GM21723 (cell line): ENCODE data around the gene ACVR1.
"Not testable (repeated sequence)": the region's sequence is repeated elsewhere in the genome, so short reads cannot be mapped to it uniquely, and the experiment has no call there.

Experiments used
- ATAC-seq: cut with Tn5 transposase; IDR thresholded peaks from one replicate; pipeline ENCODE4 v1.9.1; 2021; ENCODE audit warnings: mild to moderate bottlenecking, moderate library complexity; ENCODE audit not compliant: unreplicated experiment

Gene ACVR1

GRCh38 chr2:157761520-157761919, 114.6 kb downstream of the ACVR1 start:
- no peak for ATAC-seq

GRCh38 chr2:157760949-157761348, 115.2 kb downstream of the ACVR1 start:
- no peak for ATAC-seq

GRCh38 chr2:157759855-157760254, 116.3 kb downstream of the ACVR1 start:
- ATAC-seq: no peak

GRCh38 chr2:157758586-157758985, 117.5 kb downstream of the ACVR1 start:
- ATAC-seq: no peak

- ATAC-seq: no peak
Measured at GRCh38 chr2:157757500-157757899, 118.6 kb downstream of the ACVR1 start.

- ATAC-seq: not testable (repeated sequence)
Measured at GRCh38 chr2:157756447-157756846, 119.7 kb downstream of the ACVR1 start.

GRCh38 chr2:157751462-157752058, 124.6 kb downstream of the ACVR1 start:
- ATAC-seq: peak; percentile 77

GRCh38 chr2:157749684-157750083, 126.4 kb downstream of the ACVR1 start:
- no peak for ATAC-seq

- no peak for ATAC-seq
Measured at GRCh38 chr2:157748371-157749142, 127.6 kb downstream of the ACVR1 start.

- ATAC-seq: peak; percentile 49
Measured at GRCh38 chr2:157747695-157748370, 128.3 kb downstream of the ACVR1 start.

- no peak for ATAC-seq
Measured at GRCh38 chr2:157747280-157747679, 128.8 kb downstream of the ACVR1 start.

- ATAC-seq: no peak
Measured at GRCh38 chr2:157746234-157746950, 129.7 kb downstream of the ACVR1 start.

GRCh38 chr2:157744571-157745076, 131.5 kb downstream of the ACVR1 start:
- ATAC-seq: no peak

GRCh38 chr2:157743051-157743450, 133.1 kb downstream of the ACVR1 start:
- peak; percentile 79 for ATAC-seq

GRCh38 chr2:157741819-157742484, 134.2 kb downstream of the ACVR1 start:
- no peak for ATAC-seq

GRCh38 chr2:157737656-157738055, 138.5 kb downstream of the ACVR1 start:
- no peak for ATAC-seq

- no peak for ATAC-seq
Measured at GRCh38 chr2:157735532-157735931, 140.6 kb downstream of the ACVR1 start.

- no peak for ATAC-seq
Measured at GRCh38 chr2:157733263-157733662, 142.9 kb downstream of the ACVR1 start.

GRCh38 chr2:157732596-157732995, 143.5 kb downstream of the ACVR1 start:
- ATAC-seq: no peak

- no peak for ATAC-seq
Measured at GRCh38 chr2:157727693-157728092, 148.4 kb downstream of the ACVR1 start.

- no peak for ATAC-seq
Measured at GRCh38 chr2:157726946-157727345, 149.2 kb downstream of the ACVR1 start.
